GM12873 (cell line): Measurements from ENCODE around the gene LHX4.

Source experiments
- TF ChIP-seq, protein P1 (sequence below): IDR thresholded peaks from 2 replicates; pipeline ENCODE4 v1.5.1; 2012; ENCODE audit warnings: low read depth, mild to moderate bottlenecking, moderate library complexity, low read length, control low read depth; ENCODE audit not compliant: insufficient read depth; ENCODE audit errors: missing control alignments

LHX4 gene

DNA sequence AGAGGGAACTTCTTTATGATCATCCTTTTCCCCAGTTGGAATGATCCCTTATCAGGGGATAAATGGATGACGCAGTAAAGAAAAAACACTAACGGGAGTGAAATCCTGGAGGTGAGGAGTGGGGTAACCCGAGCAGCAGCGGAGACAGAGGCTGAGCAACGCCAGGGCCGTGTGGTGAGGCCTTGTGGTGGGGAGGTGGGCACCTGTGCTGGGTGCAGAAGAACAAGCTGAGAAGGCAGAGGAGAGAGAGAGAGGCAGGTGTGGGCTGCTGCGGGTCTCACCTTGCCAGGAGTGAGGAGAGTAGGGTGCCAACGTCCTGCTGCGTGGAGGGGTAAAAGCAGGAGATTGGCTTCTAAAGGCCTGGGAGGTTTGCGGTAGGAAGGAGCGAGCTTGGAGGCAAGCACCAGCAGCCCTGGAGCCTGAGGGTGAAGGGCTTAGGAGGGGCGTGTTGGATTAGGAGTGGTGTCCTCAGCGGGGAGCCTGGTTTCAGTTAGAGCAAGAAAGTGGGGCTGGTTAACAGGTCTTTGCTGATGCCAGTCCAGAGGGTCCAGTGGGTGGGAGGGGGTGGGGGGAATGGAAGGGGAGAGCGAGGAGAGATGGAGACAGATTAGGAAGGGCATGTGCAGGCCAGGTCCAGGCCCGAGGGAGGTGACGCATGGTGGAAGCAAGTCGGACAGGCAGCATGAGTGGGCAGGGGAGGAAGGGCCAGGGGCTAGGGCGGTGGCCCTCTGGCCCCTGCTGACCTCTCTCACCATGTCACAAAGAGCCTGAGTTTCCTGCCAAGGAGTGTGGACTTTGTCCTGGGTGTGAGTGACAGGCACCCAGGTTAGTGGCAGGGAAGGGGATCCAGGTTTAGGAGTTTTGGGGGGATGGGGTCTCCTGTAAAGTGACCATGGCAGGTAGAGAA, 36.7 kb upstream of the LHX4 start:
- TF ChIP-seq, protein P1, sequence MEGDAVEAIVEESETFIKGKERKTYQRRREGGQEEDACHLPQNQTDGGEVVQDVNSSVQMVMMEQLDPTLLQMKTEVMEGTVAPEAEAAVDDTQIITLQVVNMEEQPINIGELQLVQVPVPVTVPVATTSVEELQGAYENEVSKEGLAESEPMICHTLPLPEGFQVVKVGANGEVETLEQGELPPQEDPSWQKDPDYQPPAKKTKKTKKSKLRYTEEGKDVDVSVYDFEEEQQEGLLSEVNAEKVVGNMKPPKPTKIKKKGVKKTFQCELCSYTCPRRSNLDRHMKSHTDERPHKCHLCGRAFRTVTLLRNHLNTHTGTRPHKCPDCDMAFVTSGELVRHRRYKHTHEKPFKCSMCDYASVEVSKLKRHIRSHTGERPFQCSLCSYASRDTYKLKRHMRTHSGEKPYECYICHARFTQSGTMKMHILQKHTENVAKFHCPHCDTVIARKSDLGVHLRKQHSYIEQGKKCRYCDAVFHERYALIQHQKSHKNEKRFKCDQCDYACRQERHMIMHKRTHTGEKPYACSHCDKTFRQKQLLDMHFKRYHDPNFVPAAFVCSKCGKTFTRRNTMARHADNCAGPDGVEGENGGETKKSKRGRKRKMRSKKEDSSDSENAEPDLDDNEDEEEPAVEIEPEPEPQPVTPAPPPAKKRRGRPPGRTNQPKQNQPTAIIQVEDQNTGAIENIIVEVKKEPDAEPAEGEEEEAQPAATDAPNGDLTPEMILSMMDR = no peak

DNA sequence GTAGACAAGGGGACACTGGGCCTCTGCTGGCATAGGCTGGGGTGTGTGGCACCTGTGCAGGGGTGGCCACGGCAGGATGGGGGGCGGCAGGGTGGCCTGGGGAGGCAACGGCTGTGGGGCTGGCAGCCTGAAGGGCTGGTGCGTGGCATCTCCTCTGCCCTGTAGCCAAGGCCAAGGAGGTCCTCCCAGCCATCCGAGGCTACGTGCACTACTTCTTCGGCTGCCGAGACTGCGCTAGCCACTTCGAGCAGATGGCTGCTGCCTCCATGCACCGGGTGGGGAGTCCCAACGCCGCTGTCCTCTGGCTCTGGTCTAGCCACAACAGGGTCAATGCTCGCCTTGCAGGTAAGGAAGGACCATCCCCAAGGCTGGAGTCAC, 36.0 kb upstream of the LHX4 start:
- TF ChIP-seq, protein P1 = no peak

DNA sequence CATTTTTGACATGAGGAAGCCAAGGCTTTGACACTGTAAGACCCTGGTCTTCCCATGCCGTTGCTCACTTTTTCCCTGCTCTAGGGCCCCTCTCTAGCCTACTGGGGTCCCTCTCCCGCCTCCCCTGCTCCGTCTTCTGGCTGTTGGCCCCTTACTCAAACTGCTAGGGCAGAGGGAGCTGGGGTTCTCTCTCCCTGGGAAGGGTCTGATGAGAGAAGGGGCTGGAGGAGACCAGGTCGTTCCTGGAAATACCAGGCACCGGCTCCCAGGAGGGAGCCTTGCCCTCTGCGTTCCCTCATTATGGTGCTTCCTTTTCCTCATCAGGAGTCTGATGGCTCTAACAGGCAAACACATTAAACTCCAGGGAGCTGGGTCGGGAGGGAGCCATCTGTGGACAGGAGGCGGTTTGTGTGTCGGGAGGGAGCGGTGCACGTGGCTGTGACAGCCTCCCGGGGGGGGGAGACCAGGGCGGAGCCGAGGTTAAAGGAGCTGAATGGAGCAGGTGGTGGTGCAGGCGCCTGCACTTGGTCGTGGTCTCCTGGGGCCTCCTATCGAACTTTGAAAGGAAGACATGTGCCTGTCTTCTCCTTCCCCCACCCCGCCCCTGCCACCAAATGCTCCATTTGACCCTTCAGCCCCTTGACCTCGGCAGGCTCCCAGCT, 35.4 kb upstream of the LHX4 start:
- TF ChIP-seq, protein P1 = no peak

DNA sequence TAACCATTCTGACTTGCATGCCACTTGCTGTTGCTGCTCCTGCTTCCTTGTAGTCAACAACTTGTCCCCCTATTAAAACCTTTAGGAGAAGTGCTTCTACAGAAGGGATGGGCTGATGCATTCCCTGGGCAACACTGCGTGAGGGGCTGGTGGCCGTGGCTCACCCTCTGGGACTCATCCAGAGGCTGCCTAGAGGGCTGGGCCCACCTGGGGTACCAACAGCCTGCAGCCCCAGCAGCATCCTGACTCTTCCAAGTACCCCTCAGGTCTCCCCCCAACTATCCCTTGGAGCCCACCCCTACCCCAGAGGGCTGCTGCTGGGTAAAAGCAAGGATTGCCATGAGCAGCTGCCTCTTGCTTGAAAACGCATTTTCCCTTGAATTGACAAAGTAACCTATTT, 34.7 kb upstream of the LHX4 start:
- TF ChIP-seq, protein P1 = no peak

DNA sequence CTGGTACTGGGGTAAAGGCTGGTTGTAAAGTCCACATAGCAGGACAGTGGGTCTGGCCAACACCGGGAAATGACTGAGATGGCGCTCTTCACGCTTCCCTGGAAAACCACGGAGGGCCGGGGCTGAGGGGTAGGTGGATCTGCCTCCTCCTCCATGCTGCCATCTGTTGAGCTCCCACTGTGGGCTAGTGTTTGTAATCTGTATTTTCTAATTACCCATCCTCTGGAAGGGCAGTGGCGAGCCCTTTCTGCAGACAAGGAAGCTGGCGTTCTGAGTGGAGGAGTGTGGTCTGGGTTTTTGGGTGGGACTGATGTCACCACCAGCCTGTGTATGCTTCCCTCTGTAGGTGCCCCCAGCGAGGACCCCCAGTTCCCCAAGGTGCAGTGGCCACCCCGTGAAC, 34.1 kb upstream of the LHX4 start:
- TF ChIP-seq, protein P1 = no peak

DNA sequence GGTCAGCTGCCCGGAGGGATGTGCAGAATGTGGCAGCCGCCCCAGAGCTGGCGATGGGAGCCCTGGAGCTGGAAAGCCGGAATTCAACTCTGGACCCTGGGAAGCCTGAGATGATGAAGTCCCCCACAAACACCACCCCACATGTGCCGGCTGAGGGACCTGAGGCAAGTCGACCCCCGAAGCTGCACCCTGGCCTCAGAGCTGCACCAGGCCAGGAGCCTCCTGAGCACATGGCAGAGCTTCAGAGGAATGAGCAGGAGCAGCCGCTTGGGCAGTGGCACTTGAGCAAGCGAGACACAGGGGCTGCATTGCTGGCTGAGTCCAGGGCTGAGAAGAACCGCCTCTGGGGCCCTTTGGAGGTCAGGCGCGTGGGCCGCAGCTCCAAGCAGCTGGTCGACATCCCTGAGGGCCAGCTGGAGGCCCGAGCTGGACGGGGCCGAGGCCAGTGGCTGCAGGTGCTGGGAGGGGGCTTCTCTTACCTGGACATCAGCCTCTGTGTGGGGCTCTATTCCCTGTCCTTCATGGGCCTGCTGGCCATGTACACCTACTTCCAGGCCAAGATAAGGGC, 33.5 kb upstream of the LHX4 start:
- TF ChIP-seq, protein P1 = no peak

DNA sequence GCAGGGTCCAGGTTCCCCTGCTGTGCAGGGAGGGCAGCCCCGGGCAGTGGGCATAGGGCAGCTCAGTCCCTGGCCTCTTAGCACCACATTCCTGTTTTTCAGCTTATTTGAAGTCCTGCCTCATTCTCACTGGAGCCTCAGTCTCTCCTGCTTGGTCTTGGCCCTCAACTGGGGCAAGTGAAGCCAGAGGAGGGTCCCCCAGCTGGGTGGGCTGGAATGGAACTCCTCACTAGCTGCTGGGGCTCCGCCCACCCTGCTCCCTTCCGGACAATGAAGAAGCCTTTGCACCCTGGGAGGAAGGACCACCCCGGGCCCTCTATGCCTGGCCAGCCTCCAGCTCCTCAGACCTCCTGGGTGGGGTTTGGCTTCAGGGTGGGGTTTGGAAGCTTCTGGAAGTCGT, 32.8 kb upstream of the LHX4 start:
- TF ChIP-seq, protein P1 = no peak
